Lower lobe of right lung (tissue), 2 donors: ENCODE data around the gene TMEM119. TPM values are rescaled to one million over a fixed set of nuclear protein-coding genes. Genes with fewer than 3 reads are reported as not detected.

ENCODE experiments used
- ATAC-seq, 2 donors: fragments of 200-7000 bp; cut with Tn5 transposase; one replicate each; pipeline ENCODE4 v1.9.1; 2020 to 2022; ENCODE audit warnings: mild to moderate bottlenecking in 2 of 2, moderate library complexity in 2 of 2
- DNase-seq: peaks from one replicate; pipeline ENCODE4 v3.0.0-alpha.2; 2020
- H3K27ac ChIP-seq: fragments of 200-600 bp; one replicate; pipeline ENCODE4 v1.8.0; 2022
- H3K27me3 ChIP-seq: fragments of 200-600 bp; one replicate; pipeline ENCODE4 v1.8.0; 2022; ENCODE audit warnings: low read depth
- H3K36me3 ChIP-seq: fragments of 200-600 bp; one replicate; pipeline ENCODE4 v1.8.0; 2022; ENCODE audit warnings: mild to moderate bottlenecking
- H3K4me1 ChIP-seq: fragments of 200-600 bp; one replicate; pipeline ENCODE4 v1.8.0; 2022
- H3K4me3 ChIP-seq: fragments of 200-600 bp; one replicate; pipeline ENCODE4 v1.8.0; 2022; ENCODE audit warnings: mild to moderate bottlenecking
- H3K9me3 ChIP-seq: fragments of 200-600 bp; one replicate; pipeline ENCODE4 v1.8.0; 2022
- CTCF ChIP-seq: fragments of 200-600 bp; IDR thresholded peaks from one replicate; pipeline ENCODE4 v1.8.0; 2022; ENCODE audit warnings: antibody characterized with exemption, mild to moderate bottlenecking
- intact Hi-C: fragments of 100-400 bp; cut with DNase I; formaldehyde crosslinking; loops from one replicate; pipeline ENCODE4 v1.11.0; 2022
- microRNA-seq: library from miRNA; unstranded; fragments of <30 nt; microRNA quantifications from one replicate; pipeline ENCODE4 v1.2.0, GENCODE V29; 2020; ENCODE audit warnings: borderline number of aligned reads
- total RNA-seq: library from RNA; stranded (reverse); fragmentation: NEBNext Ultra II Directional; extraction: Animal tissue kit (Norgen Biotek cat#: 25700); gene quantifications from one replicate; pipeline ENCODE4 v1.2.1, GENCODE V29; 2021
- donor health status: DM: no; HTN: yes; CAD: no; lungs with severe emphysema.

The TMEM119 gene
- total RNA-seq, 1 donor from 2014 or later, result 13.4 TPM

- H3K9me3 ChIP-seq, result no peaks in the 10 kb centered on the region
- ATAC-seq (no peak), DNase-seq (no peak)
- intact Hi-C loops, result no loop called here
- H3K4me1 ChIP-seq, result peaks cover 16% of the 10 kb centered on the region
- no peak for TF ChIP-seq CTCF
- no peak overlapping the region for H3K27ac ChIP-seq
- no peak overlapping the region for H3K4me3 ChIP-seq
- H3K27me3 ChIP-seq, result no peaks in the 10 kb centered on the region
- peaks cover 33% of the 10 kb centered on the region for H3K36me3 ChIP-seq
Measured at GRCh38 chr12:108551535-108551934, 46.3 kb downstream of the TMEM119 start.

- no peaks in the 10 kb centered on the region for H3K27me3 ChIP-seq
- no peak for TF ChIP-seq CTCF
- ATAC-seq, result no peak
- intact Hi-C loops, result no loop called here
- H3K36me3 ChIP-seq, result peaks cover 50% of the 10 kb centered on the region
- H3K27ac ChIP-seq, result no peak overlapping the region
- peaks cover under 1% of the 10 kb centered on the region for H3K4me1 ChIP-seq
- H3K4me3 ChIP-seq, result no peak overlapping the region
- H3K9me3 ChIP-seq, result no peaks in the 10 kb centered on the region
- no peak for DNase-seq
Measured at GRCh38 chr12:108548954-108549521, 48.8 kb downstream of the TMEM119 start.

GRCh38 chr12:108547686-108548085 is 50.2 kb downstream of the TMEM119 start:
- ATAC-seq (peak in 1 of 2 donors; percentile 21), DNase-seq (no peak)
- H3K4me3 ChIP-seq, result no peak overlapping the region
- intact Hi-C loops, result no loop called here
- no peaks in the 10 kb centered on the region for H3K4me1 ChIP-seq
- peaks cover 63% of the 10 kb centered on the region for H3K36me3 ChIP-seq
- H3K27me3 ChIP-seq, result no peaks in the 10 kb centered on the region
- H3K9me3 ChIP-seq, result no peaks in the 10 kb centered on the region
- no peak for TF ChIP-seq CTCF
- no peak overlapping the region for H3K27ac ChIP-seq

- ATAC-seq (no peak), DNase-seq (no peak)
- no peaks in the 10 kb centered on the region for H3K9me3 ChIP-seq
- no peaks in the 10 kb centered on the region for H3K27me3 ChIP-seq
- H3K36me3 ChIP-seq, result peaks cover 86% of the 10 kb centered on the region
- TF ChIP-seq CTCF, result no peak
- intact Hi-C loops, result no loop called here
- no peaks in the 10 kb centered on the region for H3K4me1 ChIP-seq
- no peak overlapping the region for H3K27ac ChIP-seq
- H3K4me3 ChIP-seq, result no peak overlapping the region
Measured at GRCh38 chr12:108543652-108544051, 54.2 kb downstream of the TMEM119 start.

GRCh38 chr12:108542320-108542719 is 55.6 kb downstream of the TMEM119 start:
- no peak overlapping the region for H3K27ac ChIP-seq
- no peaks in the 10 kb centered on the region for H3K9me3 ChIP-seq
- intact Hi-C loops, result no loop called here
- ATAC-seq, result no peak
- no peak for DNase-seq
- H3K27me3 ChIP-seq, result no peaks in the 10 kb centered on the region
- TF ChIP-seq CTCF, result no peak
- H3K36me3 ChIP-seq, result peaks cover 86% of the 10 kb centered on the region
- no peak overlapping the region for H3K4me3 ChIP-seq
- H3K4me1 ChIP-seq, result no peaks in the 10 kb centered on the region

Small RNA genes lying within 50 kb of the gene (microRNA-seq; reads per million reads assigned to microRNA genes)
- not detected for gene MIR4496

Other genes starting within 250 kb of the TMEM119 start
- gene FICD, start 82.8 kb downstream of the TMEM119 start, total RNA-seq, result 8.3 TPM
- 42.8 TPM for gene SART3, start 36.9 kb downstream of the TMEM119 start, total RNA-seq
- 133 TPM for gene ISCU, start 35.5 kb downstream of the TMEM119 start, total RNA-seq
- gene SELPLG, start 35.8 kb upstream of the TMEM119 start, total RNA-seq, result 59.9 TPM
- gene CORO1C, start 133.4 kb upstream of the TMEM119 start, total RNA-seq, result 307 TPM